Endothelial cell of umbilical vein (primary cell): ENCODE measurements around the gene SLC6A16. TPM values are rescaled to one million over a fixed set of nuclear protein-coding genes. Genes with fewer than 3 reads are reported as not detected.

Source experiments
- BruUV-seq: library from RNA; stranded (reverse); fragments of 400-500 nt; replicated peaks from 2 replicates; lab custom pipeline; 2021; lab: Mats Ljungman, UMichigan
- CTCF ChIA-PET: fragments of 300-600, 350-600 bp; sonication (Branson Sonifier 250); formaldehyde crosslinking; loops from one replicate; lab custom pipeline; 2021; ENCODE audit warnings: antibody characterized with exemption, inconsistent platforms; lab: Charles Lee
- POLR2A ChIA-PET: fragments of 300-600, 350-600 bp; sonication (Branson Sonifier 250); formaldehyde crosslinking; loops from one replicate; lab custom pipeline; 2021; ENCODE audit warnings: antibody characterized with exemption, inconsistent platforms; lab: Charles Lee
- DNase-seq: peaks from one replicate; pipeline ENCODE4 v3.0.0-alpha.2; 2011; ENCODE audit warnings: low read depth, low spot score
- FAIRE-seq: peaks from 2 replicates; lab custom pipeline; 2011; peaks lifted over from hg19 to GRCh38; lab: Jason Lieb, UNC
- H2AFZ ChIP-seq: 2 replicates; pipeline ENCODE4 v1.6.0; 2012; ENCODE audit warnings: low read depth, low read length, control low read depth, inconsistent platforms
- H3K27ac ChIP-seq: 2 replicates; pipeline ENCODE4 v1.5.1; 2011; ENCODE audit warnings: low read depth, mild to moderate bottlenecking, control low read depth, low read length, moderate library complexity; ENCODE audit not compliant: insufficient read depth
- H3K27me3 ChIP-seq, 2 experiments: 2 replicates each; pipeline versions ENCODE4 v1.6.0 to v1.6.1; 2011; ENCODE audit warnings: low read length in 2 of 2, mixed read lengths in 1 of 2; ENCODE audit not compliant: control insufficient read depth in 2 of 2, insufficient read depth in 2 of 2
- H3K36me3 ChIP-seq, 2 experiments: 2 replicates in 1 of 2; 3 replicates in 1 of 2; pipeline ENCODE4 v1.5.1; 2011; ENCODE audit warnings: low read length in 2 of 2, mild to moderate bottlenecking in 1 of 2, moderate library complexity in 1 of 2; ENCODE audit not compliant: control insufficient read depth in 2 of 2, insufficient read depth in 2 of 2; ENCODE audit errors: extremely low read depth in 1 of 2
- H3K4me1 ChIP-seq: 3 replicates; pipeline ENCODE4 v1.5.1; 2011; ENCODE audit warnings: mild to moderate bottlenecking, low read length; ENCODE audit not compliant: control insufficient read depth, insufficient read depth; ENCODE audit errors: extremely low read depth
- H3K4me2 ChIP-seq: 2 replicates; pipeline ENCODE4 v1.6.1; 2011; ENCODE audit warnings: low read length, control low read depth, mixed read lengths; ENCODE audit not compliant: insufficient read depth
- H3K4me3 ChIP-seq, 3 experiments: fragments of 200-600 bp in 1 of 3; sonication (generic), shearing (Covaris generic) in 1 of 3; replicated peaks in 1 of 3; 2 replicates each; pipeline ENCODE4 v1.5.1; 2011 to 2016; ENCODE audit warnings: control low read depth in 3 of 3, low read length in 3 of 3, mild to moderate bottlenecking in 2 of 3, inconsistent platforms in 1 of 3, low read depth in 1 of 3, moderate library complexity in 1 of 3; ENCODE audit not compliant: insufficient read depth in 1 of 3
- H3K79me2 ChIP-seq: 2 replicates; pipeline ENCODE4 v1.6.0; 2012; ENCODE audit warnings: low read length, inconsistent platforms; ENCODE audit not compliant: control insufficient read depth, insufficient read depth
- H3K9ac ChIP-seq: replicated peaks from 2 replicates; pipeline ENCODE3; 2011; ENCODE audit warnings: low read length, control low read depth; ENCODE audit not compliant: insufficient read depth; ENCODE audit errors: extremely low read depth
- H3K9me1 ChIP-seq: replicated peaks from 3 replicates; pipeline ENCODE4 v1.6.0; 2011; ENCODE audit warnings: mild to moderate bottlenecking, low read length; ENCODE audit not compliant: control insufficient read depth, insufficient read depth; ENCODE audit errors: extremely low read depth
- H3K9me3 ChIP-seq: replicated peaks from 2 replicates; pipeline ENCODE4 v1.5.1; 2012; ENCODE audit warnings: low read length, inconsistent platforms; ENCODE audit not compliant: control insufficient read depth, insufficient read depth
- H4K20me1 ChIP-seq: replicated peaks from 2 replicates; pipeline ENCODE3; 2011; ENCODE audit warnings: mild to moderate bottlenecking, low read length; ENCODE audit not compliant: control insufficient read depth, insufficient read depth; ENCODE audit errors: extremely low read depth
- EZH2 ChIP-seq: IDR thresholded peaks from 2 replicates; pipeline ENCODE4 v1.6.1; 2012; ENCODE audit warnings: borderline replicate concordance, low read depth, mild to moderate bottlenecking, moderate library complexity, low read length, inconsistent platforms; ENCODE audit not compliant: severe bottlenecking
- FOS ChIP-seq: IDR thresholded peaks from 2 replicates; pipeline ENCODE4 v1.6.1; 2011; ENCODE audit warnings: mild to moderate bottlenecking, low read length, moderate library complexity, borderline replicate concordance; ENCODE audit not compliant: insufficient read depth
- GATA2 ChIP-seq: IDR thresholded peaks from 2 replicates; pipeline ENCODE4 v1.7.0; 2011; ENCODE audit warnings: low read depth, mild to moderate bottlenecking, moderate library complexity, mixed read lengths, low read length; ENCODE audit not compliant: insufficient read length, insufficient read depth
- JUN ChIP-seq: IDR thresholded peaks from 2 replicates; pipeline ENCODE4 v1.6.1; 2011; ENCODE audit warnings: borderline replicate concordance, low read depth; ENCODE audit not compliant: insufficient read length, insufficient read depth
- MYC ChIP-seq: IDR thresholded peaks from one replicate; pipeline ENCODE4 v1.6.1; 2011; ENCODE audit warnings: mild to moderate bottlenecking, low read depth, low read length
- POLR2A ChIP-seq: IDR thresholded peaks from 2 replicates; pipeline ENCODE4 v1.6.1; 2012; ENCODE audit warnings: low read depth, mild to moderate bottlenecking, control low read depth, low read length
- POLR2AphosphoS5 ChIP-seq: IDR thresholded peaks from 2 replicates; pipeline ENCODE4 v1.6.1; 2012; ENCODE audit warnings: low read depth, mild to moderate bottlenecking, control low read depth, low read length, moderate library complexity; ENCODE audit not compliant: insufficient read depth
- dilution Hi-C: fragments of 300-500 bp; cut with MboI; formaldehyde crosslinking; loops from one replicate; pipeline ENCODE4 v1.15.0; 2019; ENCODE audit warnings: low sequenced_read_pairs; ENCODE audit not compliant: extremely low pct_ligation_motif_present
- intact Hi-C: fragments of 100-400 bp; cut with micrococcal nuclease; formaldehyde crosslinking; loops from one replicate; pipeline ENCODE4 v1.10.0; 2022
- polyA plus RNA-seq, 4 experiments: library from polyadenylated mRNA; depleted of rRNA in 3 of 4; stranded (reverse) in 3 of 4; unstranded in 1 of 4; fragments of >200 nt; gene quantifications; 2 replicates each; pipeline versions ENCODE4 v1.2.1 to v1.2.3, GENCODE V29; 2011 to 2012; ENCODE audit warnings: missing spikeins in 1 of 4
- total RNA-seq: library from RNA; stranded (reverse); gene quantifications from 2 replicates; pipeline ENCODE4 v1.2.3, GENCODE V29; 2021
- TF ChIP-seq, protein P1 (sequence below), 2 donors: IDR thresholded peaks; 1 replicate in 1 of 2; 2 replicates in 1 of 2; pipeline ENCODE4 v1.5.1; 2011; ENCODE audit warnings: low read length in 2 of 2, mild to moderate bottlenecking in 2 of 2, moderate library complexity in 2 of 2, control low read depth in 1 of 2, inconsistent platforms in 1 of 2, low read depth in 1 of 2; ENCODE audit not compliant: insufficient read depth in 1 of 2; ENCODE audit errors: extremely low read depth in 1 of 2
- TF ChIP-seq, protein P2 (sequence below): IDR thresholded peaks from 2 replicates; pipeline ENCODE4 v1.6.1; 2011; ENCODE audit not compliant: insufficient read depth, insufficient read length

SLC6A16 gene
- total and polyA plus RNA-seq, 2 donors (not counting 3 experiments of a cell fraction or from before 2014, with no cell fraction given): 1.1 to 1.6 TPM

DNA sequence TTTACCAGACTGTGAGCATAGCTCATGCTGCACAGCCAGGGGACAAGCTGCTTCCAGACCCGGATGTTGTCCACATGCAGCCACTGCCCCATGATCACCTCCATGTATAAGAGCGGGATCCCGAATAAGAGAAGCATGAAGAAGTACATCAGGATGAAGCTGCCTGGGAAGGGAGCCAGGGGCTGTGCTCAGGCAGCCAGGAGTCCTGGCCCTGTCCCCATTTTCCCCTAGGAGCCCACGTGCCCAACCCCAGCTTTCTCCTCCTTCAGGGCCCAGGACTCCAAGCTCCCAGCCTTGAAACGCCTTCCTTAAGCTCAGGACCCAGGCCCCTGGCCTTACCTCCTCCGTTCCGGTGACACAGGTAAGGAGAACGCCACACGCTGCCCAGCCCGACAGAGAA, 69.3 kb downstream of the SLC6A16 start:
- FAIRE-seq (no peak), DNase-seq (no peak)
- Histone ChIP-seq H3K36me3 (no peaks in the 10 kb centered on the region), H4K20me1 (no peaks in the 10 kb centered on the region), H3K9ac (no peak overlapping the region), H3K9me1 (no peaks in the 10 kb centered on the region), H3K4me3 (no peak overlapping the region), H3K4me2 (no peak overlapping the region), H3K27me3 (no peaks in the 10 kb centered on the region), H2AFZ (no peak overlapping the region), H3K27ac (no peak overlapping the region), H3K9me3 (no peaks in the 10 kb centered on the region), H3K79me2 (no peaks in the 10 kb centered on the region), H3K4me1 (no peaks in the 10 kb centered on the region)
- POLR2A ChIA-PET: no interaction called here
- intact Hi-C loops: loop anchor here (10.0 kb wide), 1 partner anchor 1919 kb away; no protein-coding TSS in a partner anchor
- CTCF ChIA-PET: interaction anchor here (1.2 to 1.6 kb wide), 3 partner anchors 14 to 256 kb away, joined by 3 to 4 read pairs (median 3); no protein-coding TSS in a partner anchor
- dilution Hi-C loops: no loop called here
- BruUV-seq: no TSS peak
- no peak for TF ChIP-seq MYC
- TF ChIP-seq FOS: no peak
- TF ChIP-seq, protein P1, sequence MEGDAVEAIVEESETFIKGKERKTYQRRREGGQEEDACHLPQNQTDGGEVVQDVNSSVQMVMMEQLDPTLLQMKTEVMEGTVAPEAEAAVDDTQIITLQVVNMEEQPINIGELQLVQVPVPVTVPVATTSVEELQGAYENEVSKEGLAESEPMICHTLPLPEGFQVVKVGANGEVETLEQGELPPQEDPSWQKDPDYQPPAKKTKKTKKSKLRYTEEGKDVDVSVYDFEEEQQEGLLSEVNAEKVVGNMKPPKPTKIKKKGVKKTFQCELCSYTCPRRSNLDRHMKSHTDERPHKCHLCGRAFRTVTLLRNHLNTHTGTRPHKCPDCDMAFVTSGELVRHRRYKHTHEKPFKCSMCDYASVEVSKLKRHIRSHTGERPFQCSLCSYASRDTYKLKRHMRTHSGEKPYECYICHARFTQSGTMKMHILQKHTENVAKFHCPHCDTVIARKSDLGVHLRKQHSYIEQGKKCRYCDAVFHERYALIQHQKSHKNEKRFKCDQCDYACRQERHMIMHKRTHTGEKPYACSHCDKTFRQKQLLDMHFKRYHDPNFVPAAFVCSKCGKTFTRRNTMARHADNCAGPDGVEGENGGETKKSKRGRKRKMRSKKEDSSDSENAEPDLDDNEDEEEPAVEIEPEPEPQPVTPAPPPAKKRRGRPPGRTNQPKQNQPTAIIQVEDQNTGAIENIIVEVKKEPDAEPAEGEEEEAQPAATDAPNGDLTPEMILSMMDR (IDR thresholded peaks at IDR 0.05; ENCODE audit: extremely low read depth in 1 of 2, insufficient read depth in 1 of 2, low read depth in 1 of 2, low read length in 2 of 2): no peak
- TF ChIP-seq POLR2AphosphoS5: no peak

DNA sequence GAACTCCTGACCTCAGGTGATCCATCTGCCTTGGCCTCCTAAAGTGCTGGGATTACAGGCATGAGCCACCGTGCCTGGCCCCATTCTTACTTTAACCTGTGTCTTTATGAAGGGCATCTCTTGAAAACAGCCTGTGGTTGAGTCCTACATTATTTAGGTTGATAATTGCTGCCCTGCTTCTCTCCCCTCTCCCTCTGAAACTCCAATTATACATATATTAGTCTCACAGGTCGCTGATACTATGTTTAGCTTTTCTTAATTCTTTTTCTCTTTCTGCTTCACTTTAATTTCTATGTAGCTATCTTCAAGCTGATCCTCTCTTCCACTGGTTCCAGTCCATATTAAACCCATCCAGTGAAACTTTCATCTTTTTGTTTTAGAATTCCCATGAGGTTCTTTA, 75.1 kb downstream of the SLC6A16 start:
- H4K20me1 ChIP-seq: no peaks in the 10 kb centered on the region
- H3K9ac ChIP-seq: no peak overlapping the region
- FAIRE-seq (no peak), DNase-seq (no peak)
- no TSS peak for BruUV-seq
- H3K9me3 ChIP-seq: no peaks in the 10 kb centered on the region
- CTCF ChIA-PET: interaction anchor here (0.8 to 1.5 kb wide), 5 partner anchors 10 to 190 kb away, joined by 3 to 6 read pairs (median 3); no protein-coding TSS in a partner anchor
- H3K4me1 ChIP-seq: no peaks in the 10 kb centered on the region
- no peak overlapping the region for H2AFZ ChIP-seq
- no peaks in the 10 kb centered on the region for H3K9me1 ChIP-seq
- dilution Hi-C loops (no loop called here), intact Hi-C loops (loop anchor here (10.0 kb wide), 1 partner anchor 1925 kb away; no protein-coding TSS in a partner anchor)
- no peaks in the 10 kb centered on the region for H3K79me2 ChIP-seq
- H3K27me3 ChIP-seq: peaks cover 0 to 2% of the 10 kb centered on the region in 2 experiments
- POLR2A ChIA-PET: no interaction called here
- no peaks in the 10 kb centered on the region for H3K36me3 ChIP-seq
- TF ChIP-seq MYC: no peak
- TF ChIP-seq EZH2: no peak
- no peak for TF ChIP-seq POLR2A
- TF ChIP-seq, protein P1 (IDR thresholded peaks at IDR 0.05; ENCODE audit: extremely low read depth in 1 of 2, insufficient read depth in 1 of 2, low read depth in 1 of 2, low read length in 2 of 2): no peak
- no peak for TF ChIP-seq JUN
- TF ChIP-seq FOS: no peak
- TF ChIP-seq, protein P2, sequence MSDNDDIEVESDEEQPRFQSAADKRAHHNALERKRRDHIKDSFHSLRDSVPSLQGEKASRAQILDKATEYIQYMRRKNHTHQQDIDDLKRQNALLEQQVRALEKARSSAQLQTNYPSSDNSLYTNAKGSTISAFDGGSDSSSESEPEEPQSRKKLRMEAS: no peak
- no peak for TF ChIP-seq GATA2
- no peak for TF ChIP-seq POLR2AphosphoS5
- H3K27ac ChIP-seq: no peak overlapping the region
- no peak overlapping the region for H3K4me2 ChIP-seq
- no peak overlapping the region for H3K4me3 ChIP-seq
